Umbilical cord (tissue), 1 donor: Measurements from ENCODE around the gene C16orf82. TPM values are rescaled to one million over a fixed set of nuclear protein-coding genes. Genes with fewer than 3 reads are reported as not detected.

Experiments
- total RNA-seq: library from RNA; depleted of rRNA; stranded (reverse); fragments of >200 nt; gene quantifications from one replicate; pipeline ENCODE4 v1.2.3, GENCODE V29; 2014; ENCODE audit warnings: low replicate concordance; ENCODE audit not compliant: insufficient read depth

The C16orf82 gene
- total RNA-seq, 1 donor from 2014 or later: 0.96 TPM

Other genes starting within 250 kb of the C16orf82 start
- gene KDM8, start 136.6 kb downstream of the C16orf82 start, total RNA-seq: 7.7 TPM
- gene NSMCE1, start 201.8 kb downstream of the C16orf82 start, total RNA-seq: 45.5 TPM
- gene IL4R, start 247.0 kb downstream of the C16orf82 start, total RNA-seq: 13.0 TPM